GM18508 (cell line): ENCODE measurements around the gene PRR20A.
"Not testable (repeated sequence)": the region's sequence is repeated elsewhere in the genome, so short reads cannot be mapped to it uniquely, and the experiment has no call there.

Experiments used
- ATAC-seq: cut with Tn5 transposase; IDR thresholded peaks from one replicate; pipeline ENCODE4 v1.9.1; 2021; ENCODE audit warnings: moderate number of reproducible peaks; ENCODE audit not compliant: insufficient read depth, unreplicated experiment

PRR20A gene

GRCh38 chr13:57140235-57140968, at the start of gene PRR20A:
Gene PRR20A, plus strand, starts transcription at chr13:57140918. Its CDS starts 387 bp downstream, at chr13:57141305.
- not testable (repeated sequence) for ATAC-seq

GRCh38 chr13:57114945-57115344, 25.8 kb upstream of the PRR20A start:
- ATAC-seq, result no peak

- no peak for ATAC-seq
Measured at GRCh38 chr13:57123681-57124080, 17.0 kb upstream of the PRR20A start.

GRCh38 chr13:57128909-57129308, 11.8 kb upstream of the PRR20A start:
- ATAC-seq, result no peak

GRCh38 chr13:57136093-57136492, 4.6 kb upstream of the PRR20A start:
- ATAC-seq, result no peak

GRCh38 chr13:57137585-57137984, 3.1 kb upstream of the PRR20A start:
- no peak for ATAC-seq

- no peak for ATAC-seq
Measured at GRCh38 chr13:57138988-57139387, 1.7 kb upstream of the PRR20A start.

- not testable (repeated sequence) for ATAC-seq
Measured at GRCh38 chr13:57139781-57140180, 937 bp upstream of the PRR20A start.

GRCh38 chr13:57147188-57147587, 6.5 kb downstream of the PRR20A start, which contains the start of gene PRR20B:
Gene PRR20B, plus strand, starts transcription at chr13:57147488. Its CDS starts 387 bp downstream, at chr13:57147875.
- not testable (repeated sequence) for ATAC-seq

- not testable (repeated sequence) for ATAC-seq
Measured at GRCh38 chr13:57148106-57148505, 7.4 kb downstream of the PRR20A start.

- not testable (repeated sequence) for ATAC-seq
Measured at GRCh38 chr13:57153761-57154160, 13.0 kb downstream of the PRR20A start, which contains the start of gene PRR20C. Gene PRR20C, plus strand, starts transcription at chr13:57154061. Its CDS starts 387 bp downstream, at chr13:57154448.

GRCh38 chr13:57160332-57160731, 19.6 kb downstream of the PRR20A start, which contains the start of gene PRR20D:
Gene PRR20D, plus strand, starts transcription at chr13:57160632. Its CDS starts 387 bp downstream, at chr13:57161019.
- not testable (repeated sequence) for ATAC-seq

- not testable (repeated sequence) for ATAC-seq
Measured at GRCh38 chr13:57166897-57167296, 26.2 kb downstream of the PRR20A start, which contains the start of gene PRR20E. Gene PRR20E, plus strand, starts transcription at chr13:57167197. Its CDS starts 387 bp downstream, at chr13:57167584.

- no peak for ATAC-seq
Measured at GRCh38 chr13:57191667-57192066, 50.9 kb downstream of the PRR20A start.
